HEK293 (cell line): ENCODE data around the gene HRK.
A peak's percentile ranks its signal among the peaks of the same experiment; 100 is the strongest.

Experiments
- CTCF ChIA-PET: fragments of 350-600 bp; formaldehyde crosslinking; extraction: SDS; loops from one replicate; lab custom pipeline; 2021; ENCODE audit warnings: antibody characterized with exemption; lab: Yijun Ruan, JAX
- POLR2A ChIA-PET: fragments of 300-600 bp; formaldehyde crosslinking; extraction: SDS; loops from one replicate; lab custom pipeline; 2020; ENCODE audit warnings: antibody characterized with exemption, inconsistent platforms; lab: Yijun Ruan, JAX
- H3K27ac ChIP-seq: fragments of 200-500 bp; sonication (Bioruptor generic); 2 replicates; pipeline ENCODE4 v1.5.1; 2014; ENCODE audit warnings: low read depth, low read length, control low read depth, inconsistent platforms; ENCODE audit errors: extremely low read depth
- H3K36me3 ChIP-seq, 2 experiments: fragments of 200-500 bp in 1 of 2; sonication (Bioruptor generic) in 1 of 2; 1 replicate in 1 of 2; 2 replicates in 1 of 2; pipeline ENCODE4 v1.5.1; 2014 to 2017; ENCODE audit warnings: inconsistent platforms in 2 of 2, low read length in 2 of 2; ENCODE audit not compliant: control insufficient read depth in 2 of 2, insufficient read depth in 1 of 2
- H3K4me1 ChIP-seq: fragments of 200-500 bp; sonication (Bioruptor generic); 2 replicates; pipeline ENCODE4 v1.5.1; 2014; ENCODE audit warnings: mild to moderate bottlenecking, low read length, inconsistent platforms; ENCODE audit not compliant: control insufficient read depth, insufficient read depth
- H3K4me3 ChIP-seq: 2 replicates; pipeline ENCODE4 v1.5.1; 2011; ENCODE audit warnings: low read depth, mild to moderate bottlenecking, control low read depth, low read length, moderate library complexity
- H3K9me3 ChIP-seq: fragments of 200-500 bp; sonication (Bioruptor generic); 2 replicates; pipeline ENCODE4 v1.5.1; 2014; ENCODE audit warnings: low read depth, low read length, inconsistent platforms; ENCODE audit not compliant: control insufficient read depth, insufficient read depth
- FEZF1 ChIP-seq: fragments of 450-650 bp; formaldehyde crosslinking; IDR thresholded peaks from 2 replicates; pipeline ENCODE4 v1.5.1; 2016; ENCODE audit warnings: missing biosample characterization, missing genetic modification characterization
- HOXC10 ChIP-seq: sonication (generic); formaldehyde crosslinking; IDR thresholded peaks from 2 replicates; pipeline ENCODE4 v1.8.1; 2023; ENCODE audit warnings: mild to moderate bottlenecking, missing genetic modification reagents
- KLF17 ChIP-seq: fragments of 450-650 bp; formaldehyde crosslinking; IDR thresholded peaks from 2 replicates; pipeline ENCODE4 v1.5.1; 2016; ENCODE audit warnings: missing biosample characterization, missing genetic modification characterization
- KLF8 ChIP-seq: fragments of 450-650 bp; formaldehyde crosslinking; IDR thresholded peaks from 2 replicates; pipeline ENCODE4 v1.5.1; 2016; ENCODE audit warnings: missing biosample characterization, missing genetic modification characterization
- SP2 ChIP-seq: fragments of 450-650 bp; formaldehyde crosslinking; IDR thresholded peaks from 2 replicates; pipeline ENCODE4 v1.5.1; 2016; ENCODE audit warnings: missing biosample characterization, missing genetic modification characterization
- SP3 ChIP-seq: fragments of 450-650 bp; formaldehyde crosslinking; IDR thresholded peaks from 2 replicates; pipeline ENCODE4 v1.5.1; 2016; ENCODE audit warnings: missing biosample characterization, missing genetic modification characterization
- ZBTB44 ChIP-seq: fragments of 450-650 bp; IDR thresholded peaks from 2 replicates; pipeline ENCODE4 v1.5.1; 2018; ENCODE audit warnings: missing biosample characterization, mild to moderate bottlenecking, missing genetic modification characterization
- ZFHX2 ChIP-seq: fragments of 450-650 bp; formaldehyde crosslinking; conservative IDR thresholded peaks from 2 replicates; pipeline ENCODE4 v1.5.1; 2016; ENCODE audit warnings: missing biosample characterization, missing genetic modification characterization
- ZFP69B ChIP-seq: fragments of 450-650 bp; formaldehyde crosslinking; IDR thresholded peaks from 2 replicates; pipeline ENCODE4 v1.5.1; 2016; ENCODE audit warnings: missing biosample characterization, missing genetic modification characterization
- ZNF10 ChIP-seq: fragments of 450-650 bp; formaldehyde crosslinking; IDR thresholded peaks from 2 replicates; pipeline ENCODE4 v1.5.1; 2017; ENCODE audit warnings: missing biosample characterization, missing genetic modification characterization
- ZNF121 ChIP-seq: fragments of 450-650 bp; formaldehyde crosslinking; IDR thresholded peaks from 2 replicates; pipeline ENCODE4 v1.5.1; 2016; ENCODE audit warnings: missing biosample characterization, missing genetic modification characterization
- ZNF248 ChIP-seq: fragments of 450-650 bp; formaldehyde crosslinking; IDR thresholded peaks from 2 replicates; pipeline ENCODE4 v1.5.1; 2017; ENCODE audit warnings: missing biosample characterization, missing genetic modification characterization
- ZNF266 ChIP-seq: fragments of 450-650 bp; formaldehyde crosslinking; IDR thresholded peaks from 2 replicates; pipeline ENCODE4 v1.5.1; 2016; ENCODE audit warnings: missing biosample characterization, missing genetic modification characterization, low read depth
- ZNF274 ChIP-seq, 2 experiments: fragments of 200-500 bp in 1 of 2; fragments of 450-650 bp in 1 of 2; sonication (Bioruptor generic) in 1 of 2; formaldehyde crosslinking in 1 of 2; IDR thresholded peaks; 2 replicates each; pipeline versions ENCODE4 v1.5.1 to v1.6.1; 2014 to 2016; ENCODE audit warnings: borderline replicate concordance in 1 of 2, inconsistent platforms in 1 of 2, low read length in 1 of 2, missing biosample characterization in 1 of 2, missing genetic modification characterization in 1 of 2
- ZNF335 ChIP-seq: fragments of 450-650 bp; formaldehyde crosslinking; conservative IDR thresholded peaks from 2 replicates; pipeline ENCODE4 v1.5.1; 2016; ENCODE audit warnings: missing biosample characterization, missing genetic modification characterization
- ZNF366 ChIP-seq: fragments of 450-650 bp; formaldehyde crosslinking; conservative IDR thresholded peaks from 2 replicates; pipeline ENCODE4 v1.5.1; 2016; ENCODE audit warnings: missing biosample characterization, missing genetic modification characterization
- ZNF37A ChIP-seq: fragments of 450-650 bp; IDR thresholded peaks from 2 replicates; pipeline ENCODE4 v1.5.1; 2018; ENCODE audit warnings: missing biosample characterization, missing genetic modification characterization
- ZNF626 ChIP-seq: fragments of 450-650 bp; sonication (Bioruptor Pico); formaldehyde crosslinking; IDR thresholded peaks from 2 replicates; pipeline ENCODE4 v1.5.1; 2018; ENCODE audit warnings: missing biosample characterization, missing genetic modification characterization, inconsistent platforms
- ZNF792 ChIP-seq: fragments of 450-650 bp; formaldehyde crosslinking; IDR thresholded peaks from 2 replicates; pipeline ENCODE4 v1.5.1; 2016; ENCODE audit warnings: missing biosample characterization, missing genetic modification characterization
- TF ChIP-seq, protein P1 (sequence below): fragments of 450-650 bp; formaldehyde crosslinking; IDR thresholded peaks from 2 replicates; pipeline ENCODE4 v1.5.1; 2016; ENCODE audit warnings: missing biosample characterization, missing genetic modification characterization, low read depth
- TF ChIP-seq, protein P2 (sequence below): fragments of 450-650 bp; formaldehyde crosslinking; IDR thresholded peaks from 2 replicates; pipeline ENCODE4 v1.5.1; 2017; ENCODE audit warnings: missing biosample characterization, missing genetic modification characterization

Gene HRK

GRCh38 chr12:116821291-116821690, 60.0 kb downstream of the HRK start (continued):
- TF ChIP-seq, protein P1, sequence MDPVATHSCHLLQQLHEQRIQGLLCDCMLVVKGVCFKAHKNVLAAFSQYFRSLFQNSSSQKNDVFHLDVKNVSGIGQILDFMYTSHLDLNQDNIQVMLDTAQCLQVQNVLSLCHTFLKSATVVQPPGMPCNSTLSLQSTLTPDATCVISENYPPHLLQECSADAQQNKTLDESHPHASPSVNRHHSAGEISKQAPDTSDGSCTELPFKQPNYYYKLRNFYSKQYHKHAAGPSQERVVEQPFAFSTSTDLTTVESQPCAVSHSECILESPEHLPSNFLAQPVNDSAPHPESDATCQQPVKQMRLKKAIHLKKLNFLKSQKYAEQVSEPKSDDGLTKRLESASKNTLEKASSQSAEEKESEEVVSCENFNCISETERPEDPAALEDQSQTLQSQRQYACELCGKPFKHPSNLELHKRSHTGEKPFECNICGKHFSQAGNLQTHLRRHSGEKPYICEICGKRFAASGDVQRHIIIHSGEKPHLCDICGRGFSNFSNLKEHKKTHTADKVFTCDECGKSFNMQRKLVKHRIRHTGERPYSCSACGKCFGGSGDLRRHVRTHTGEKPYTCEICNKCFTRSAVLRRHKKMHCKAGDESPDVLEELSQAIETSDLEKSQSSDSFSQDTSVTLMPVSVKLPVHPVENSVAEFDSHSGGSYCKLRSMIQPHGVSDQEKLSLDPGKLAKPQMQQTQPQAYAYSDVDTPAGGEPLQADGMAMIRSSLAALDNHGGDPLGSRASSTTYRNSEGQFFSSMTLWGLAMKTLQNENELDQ: no peak

- Histone ChIP-seq H3K9me3 (no peaks in the 10 kb centered on the region), H3K4me1 (0 out of 2 replicates have a peak, but pooled peaks cover 3% of the 10 kb centered on the region), H3K36me3 (peaks cover 0 to 4% of the 10 kb centered on the region in 2 experiments; a peak in 1 of 3 replicates), H3K27ac (no peak overlapping the region), H3K4me3 (no peak overlapping the region)
- no peak for TF ChIP-seq FEZF1 (tag by site-specific recombination)
- no peak for TF ChIP-seq ZNF248
- no peak for TF ChIP-seq ZNF10 (tag by site-specific recombination)
- TF ChIP-seq ZNF335 (tag by site-specific recombination): peak; percentile 54
- CTCF ChIA-PET: interaction anchor here (0.6 kb wide), 1 partner anchor 240 kb away, joined by 3 read pairs; no protein-coding TSS in a partner anchor
- POLR2A ChIA-PET: interaction anchor here (0.9 kb wide), 1 partner anchor 61 kb away, joined by 3 read pairs; the partner anchor contains the start of gene HRK
These were observed 61.1 kb downstream of the HRK start for GRCh38 chr12:116820064-116820656.

DNA sequence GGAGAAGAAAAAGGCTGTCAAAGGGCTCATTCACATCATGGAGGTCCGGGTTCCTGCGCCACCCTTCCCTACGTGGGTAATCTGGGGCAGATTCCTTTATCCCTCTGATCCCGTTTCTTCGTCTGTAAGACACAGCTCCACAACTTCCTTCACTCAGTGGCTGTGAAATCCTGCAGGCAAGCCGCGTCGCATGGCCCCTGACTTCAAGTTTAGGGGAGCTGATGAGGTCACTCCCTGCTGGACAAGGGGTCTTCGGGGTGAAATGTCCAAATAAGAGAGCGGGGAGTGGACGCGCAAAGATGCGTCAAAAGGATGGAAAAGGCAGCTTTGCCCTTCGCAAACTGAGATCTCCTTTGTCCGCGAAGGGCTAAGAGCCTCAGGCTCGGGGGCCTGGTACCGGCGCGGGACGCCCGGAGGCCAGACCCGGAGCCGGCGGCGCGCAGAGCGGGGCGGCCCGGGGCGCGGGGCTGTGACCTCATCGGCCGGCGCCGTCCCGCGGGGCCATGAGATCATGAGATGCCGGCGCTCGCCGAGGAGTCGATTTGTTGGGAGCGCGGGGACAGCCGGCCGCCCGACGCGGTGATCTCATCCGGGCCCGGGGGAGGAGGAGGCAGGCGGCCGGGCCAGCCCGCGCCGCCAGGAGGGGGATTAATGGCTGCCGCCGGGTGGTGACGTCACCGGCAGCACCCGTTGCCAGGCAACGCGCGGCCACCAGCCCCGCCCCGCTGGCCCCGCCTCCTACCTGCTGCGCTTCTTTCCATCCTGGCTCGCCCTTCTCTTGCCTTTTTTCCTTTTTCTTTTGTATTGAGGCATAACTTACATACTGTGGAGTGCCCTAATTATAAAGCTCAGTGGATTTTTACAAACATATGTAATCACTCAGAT, 62.1 kb downstream of the HRK start:
- Histone ChIP-seq H3K4me1 (0 out of 2 replicates have a peak, but pooled peaks cover 3% of the 10 kb centered on the region), H3K36me3 (no peaks in the 10 kb centered on the region), H3K4me3 (peak overlapping the region; percentile 86), H3K9me3 (no peaks in the 10 kb centered on the region), H3K27ac (peak overlapping the region; percentile 94)
- CTCF ChIA-PET: interaction anchor here (0.6 kb wide), 2 partner anchors 66 to 241 kb away, joined by 3 read pairs; no protein-coding TSS in a partner anchor
- POLR2A ChIA-PET: interaction anchor here (0.9 to 1.2 kb wide), 2 partner anchors 62 to 63 kb away, joined by 3 to 4 read pairs; partner anchors contain the start of gene HRK
- TF ChIP-seq ZNF274 (IDR thresholded peaks at IDR 0.05; ENCODE audit: low read length) (no peak), ZNF274 (tag by site-specific recombination; IDR thresholded peaks at IDR 0.05; ENCODE audit: borderline replicate concordance) (no peak), SP2 (peak; percentile 54), ZBTB44 (peak; percentile 76), HOXC10 (no peak), ZFHX2 (tag by site-specific recombination) (peak; percentile 77), ZNF37A (0 out of 2 replicates have a peak, but pooled peaks have one; percentile 26), ZNF10 (tag by site-specific recombination) (0 out of 2 replicates have a peak, but pooled peaks have one; percentile 34), ZNF266 (tag by site-specific recombination) (no peak), SP3 (tag by site-specific recombination) (peak; percentile 78), ZFP69B (tag by site-specific recombination) (peak; percentile 39; the same call in 1 of the 2 replicates), ZNF121 (tag by site-specific recombination) (no peak), ZNF792 (tag by site-specific recombination) (no peak), KLF17 (tag by site-specific recombination) (no peak), ZNF626 (0 out of 2 replicates have a peak, but pooled peaks have one; percentile 38), ZNF366 (peak; percentile 88), KLF8 (tag by site-specific recombination) (peak; percentile 82)
- TF ChIP-seq, protein P1: no peak
- TF ChIP-seq, protein P2, sequence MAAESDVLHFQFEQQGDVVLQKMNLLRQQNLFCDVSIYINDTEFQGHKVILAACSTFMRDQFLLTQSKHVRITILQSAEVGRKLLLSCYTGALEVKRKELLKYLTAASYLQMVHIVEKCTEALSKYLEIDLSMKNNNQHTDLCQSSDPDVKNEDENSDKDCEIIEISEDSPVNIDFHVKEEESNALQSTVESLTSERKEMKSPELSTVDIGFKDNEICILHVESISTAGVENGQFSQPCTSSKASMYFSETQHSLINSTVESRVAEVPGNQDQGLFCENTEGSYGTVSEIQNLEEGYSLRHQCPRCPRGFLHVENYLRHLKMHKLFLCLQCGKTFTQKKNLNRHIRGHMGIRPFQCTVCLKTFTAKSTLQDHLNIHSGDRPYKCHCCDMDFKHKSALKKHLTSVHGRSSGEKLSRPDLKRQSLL (tag by site-specific recombination): peak; percentile 57; the same call in 1 of the 2 replicates
